Lung (tissue), 12 donors: ENCODE measurements around the gene C9orf50. TPM values are rescaled to one million over a fixed set of nuclear protein-coding genes. Genes with fewer than 3 reads are reported as not detected.
A peak's percentile ranks its signal among the peaks of the same experiment; 100 is the strongest.

Source experiments
- ATAC-seq: fragments of 200-7000 bp; cut with Tn5 transposase; one replicate; pipeline ENCODE4 v1.9.1; 2020; ENCODE audit warnings: moderate number of reproducible peaks; ENCODE audit not compliant: insufficient read depth, low FRiP score
- DNase-seq, 3 donors: peaks; one replicate each; pipeline ENCODE4 v3.0.0-alpha.2; 2013 to 2017
- H3K27ac ChIP-seq, 2 donors: one replicate each; pipeline ENCODE4 v1.5.1; 2013; ENCODE audit warnings: mild to moderate bottlenecking in 2 of 2, moderate library complexity in 2 of 2, control low read depth in 1 of 2, inconsistent platforms in 1 of 2, low read depth in 1 of 2, low read length in 1 of 2
- H3K27me3 ChIP-seq, 3 donors: one replicate each; pipeline ENCODE4 v1.5.1; 2013; ENCODE audit warnings: low read length in 2 of 3; ENCODE audit not compliant: control insufficient read depth in 3 of 3, insufficient read depth in 3 of 3
- H3K36me3 ChIP-seq, 4 donors: one replicate each; pipeline ENCODE4 v1.5.1; 2013; ENCODE audit warnings: low read length in 4 of 4, mild to moderate bottlenecking in 1 of 4, moderate library complexity in 1 of 4; ENCODE audit not compliant: control insufficient read depth in 4 of 4, insufficient read depth in 4 of 4
- H3K4me1 ChIP-seq, 5 donors: one replicate each; pipeline ENCODE4 v1.5.1; 2013; ENCODE audit warnings: low read length in 5 of 5, mild to moderate bottlenecking in 2 of 5, moderate library complexity in 1 of 5; ENCODE audit not compliant: control insufficient read depth in 5 of 5, insufficient read depth in 5 of 5
- H3K4me3 ChIP-seq: one replicate; pipeline ENCODE4 v1.5.1; 2013; ENCODE audit warnings: mild to moderate bottlenecking, control low read depth, moderate library complexity
- H3K9ac ChIP-seq, 2 donors: one replicate each; pipeline ENCODE4 v1.5.1; 2013; ENCODE audit warnings: low read length in 2 of 2, control low read depth in 1 of 2; ENCODE audit not compliant: insufficient read depth in 1 of 2
- H3K9me3 ChIP-seq, 4 donors: one replicate each; pipeline ENCODE4 v1.5.1; 2013; ENCODE audit warnings: low read length in 3 of 4, mild to moderate bottlenecking in 1 of 4, moderate library complexity in 1 of 4; ENCODE audit not compliant: control insufficient read depth in 4 of 4, insufficient read depth in 3 of 4
- WGBS, 2 donors: extraction: QIAGEN DNeasy Blood & Tissue Kit; methylation state at CpG; one replicate each; pipeline ENCODE4 v1.1.7; 2013; 5-methylcytosine and 5-hydroxymethylcytosine counted together
- polyA plus RNA-seq, 2 donors: library from polyadenylated mRNA; stranded (reverse); fragments of 200-250 nt; gene quantifications; one replicate each; pipeline ENCODE4 v1.2.1, GENCODE V29; 2013
- total RNA-seq, 2 donors: library from RNA; depleted of rRNA in 1 of 2; stranded (reverse); fragments of >200 nt in 1 of 2; gene quantifications; one replicate each; pipeline ENCODE4 v1.2.1, GENCODE V29; 2014 to 2021
- TF ChIP-seq, protein P1 (sequence below): IDR thresholded peaks from 2 replicates; pipeline ENCODE4 v1.5.1; 2012; ENCODE audit warnings: mild to moderate bottlenecking; ENCODE audit errors: control extremely low read depth, extremely low read depth
- donor health status: control.
- donor health status: control.
- donor health status: Bipolar disorder and iron deficiency.
- donor health status: healthy.
- donor health status: DM: yes; HTN: yes; CAD: no.

C9orf50 gene
- total and polyA plus RNA-seq, 4 donors = 0.15 to 0.28 TPM; not detected in 2

DNA sequence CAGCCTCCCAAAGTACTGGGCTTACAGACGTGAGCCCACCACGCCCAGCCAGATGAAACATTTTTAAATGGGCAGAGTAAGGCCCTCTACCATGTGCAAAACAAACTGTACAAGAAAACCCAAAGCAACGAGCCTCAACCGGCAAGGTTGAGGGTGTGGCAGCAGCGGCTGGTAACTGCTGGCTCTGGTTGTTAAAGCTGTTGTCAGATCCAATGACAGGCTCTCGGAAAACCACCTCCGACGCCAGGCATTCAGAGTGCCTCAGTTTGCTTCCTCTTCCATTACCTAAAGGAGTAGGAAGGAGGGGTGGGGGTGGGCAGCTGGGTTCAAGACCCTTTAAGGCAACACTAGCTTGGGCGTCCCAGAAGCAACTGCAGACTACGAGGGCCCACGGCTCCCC, 23.5 kb upstream of the C9orf50 start:
- Histone ChIP-seq H3K4me1 (peaks cover 5 to 23% (median 13%) of the 10 kb centered on the region in 5 donors), H3K36me3 (peaks cover 0 to under 1% (median 0%) of the 10 kb centered on the region in 4 donors), H3K9ac (no peak overlapping the region), H3K27me3 (no peaks in the 10 kb centered on the region), H3K4me3 (no peak overlapping the region), H3K9me3 (no peaks in the 10 kb centered on the region), H3K27ac (no peak overlapping the region)
- ATAC-seq (no peak), DNase-seq (no peak)
- 71 to 82% methylated on average over 11 of the region's 11 CpGs for WGBS, 2 donors
- TF ChIP-seq, protein P1, sequence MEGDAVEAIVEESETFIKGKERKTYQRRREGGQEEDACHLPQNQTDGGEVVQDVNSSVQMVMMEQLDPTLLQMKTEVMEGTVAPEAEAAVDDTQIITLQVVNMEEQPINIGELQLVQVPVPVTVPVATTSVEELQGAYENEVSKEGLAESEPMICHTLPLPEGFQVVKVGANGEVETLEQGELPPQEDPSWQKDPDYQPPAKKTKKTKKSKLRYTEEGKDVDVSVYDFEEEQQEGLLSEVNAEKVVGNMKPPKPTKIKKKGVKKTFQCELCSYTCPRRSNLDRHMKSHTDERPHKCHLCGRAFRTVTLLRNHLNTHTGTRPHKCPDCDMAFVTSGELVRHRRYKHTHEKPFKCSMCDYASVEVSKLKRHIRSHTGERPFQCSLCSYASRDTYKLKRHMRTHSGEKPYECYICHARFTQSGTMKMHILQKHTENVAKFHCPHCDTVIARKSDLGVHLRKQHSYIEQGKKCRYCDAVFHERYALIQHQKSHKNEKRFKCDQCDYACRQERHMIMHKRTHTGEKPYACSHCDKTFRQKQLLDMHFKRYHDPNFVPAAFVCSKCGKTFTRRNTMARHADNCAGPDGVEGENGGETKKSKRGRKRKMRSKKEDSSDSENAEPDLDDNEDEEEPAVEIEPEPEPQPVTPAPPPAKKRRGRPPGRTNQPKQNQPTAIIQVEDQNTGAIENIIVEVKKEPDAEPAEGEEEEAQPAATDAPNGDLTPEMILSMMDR = no peak

DNA sequence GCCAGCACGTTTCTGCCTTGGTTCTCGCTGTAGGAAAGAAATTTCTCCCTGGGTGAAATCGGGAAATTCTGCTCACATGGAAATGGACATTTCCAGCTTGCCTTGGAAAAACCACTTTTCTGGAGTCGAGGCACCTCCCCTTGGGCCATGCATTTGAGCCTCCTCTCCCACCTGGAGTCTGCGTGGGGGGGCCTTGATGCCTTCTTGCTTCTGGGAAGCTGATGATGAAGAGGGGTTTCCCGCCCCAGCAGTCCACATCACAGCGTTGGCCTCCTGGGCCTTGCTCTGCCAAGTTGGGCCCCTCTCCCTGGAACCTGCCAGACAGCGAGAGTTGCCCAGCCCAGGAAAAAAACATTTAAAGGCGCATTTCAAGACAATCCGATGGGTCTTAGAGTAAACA, 22.8 kb upstream of the C9orf50 start:
- H3K27ac ChIP-seq = no peak overlapping the region
- ATAC-seq = no peak
- peaks cover 5 to 23% (median 13%) of the 10 kb centered on the region in 5 donors for H3K4me1 ChIP-seq
- H3K9me3 ChIP-seq = no peaks in the 10 kb centered on the region
- TF ChIP-seq, protein P1 = no peak
- H3K4me3 ChIP-seq = no peak overlapping the region
- no peaks in the 10 kb centered on the region for H3K27me3 ChIP-seq
- DNase-seq = no peak
- H3K36me3 ChIP-seq = peaks cover 0 to 6% (median 5%) of the 10 kb centered on the region in 4 donors
- H3K9ac ChIP-seq = no peak overlapping the region
- WGBS, 2 donors = 89 to 90% methylated on average over 10 of the region's 10 CpGs

DNA sequence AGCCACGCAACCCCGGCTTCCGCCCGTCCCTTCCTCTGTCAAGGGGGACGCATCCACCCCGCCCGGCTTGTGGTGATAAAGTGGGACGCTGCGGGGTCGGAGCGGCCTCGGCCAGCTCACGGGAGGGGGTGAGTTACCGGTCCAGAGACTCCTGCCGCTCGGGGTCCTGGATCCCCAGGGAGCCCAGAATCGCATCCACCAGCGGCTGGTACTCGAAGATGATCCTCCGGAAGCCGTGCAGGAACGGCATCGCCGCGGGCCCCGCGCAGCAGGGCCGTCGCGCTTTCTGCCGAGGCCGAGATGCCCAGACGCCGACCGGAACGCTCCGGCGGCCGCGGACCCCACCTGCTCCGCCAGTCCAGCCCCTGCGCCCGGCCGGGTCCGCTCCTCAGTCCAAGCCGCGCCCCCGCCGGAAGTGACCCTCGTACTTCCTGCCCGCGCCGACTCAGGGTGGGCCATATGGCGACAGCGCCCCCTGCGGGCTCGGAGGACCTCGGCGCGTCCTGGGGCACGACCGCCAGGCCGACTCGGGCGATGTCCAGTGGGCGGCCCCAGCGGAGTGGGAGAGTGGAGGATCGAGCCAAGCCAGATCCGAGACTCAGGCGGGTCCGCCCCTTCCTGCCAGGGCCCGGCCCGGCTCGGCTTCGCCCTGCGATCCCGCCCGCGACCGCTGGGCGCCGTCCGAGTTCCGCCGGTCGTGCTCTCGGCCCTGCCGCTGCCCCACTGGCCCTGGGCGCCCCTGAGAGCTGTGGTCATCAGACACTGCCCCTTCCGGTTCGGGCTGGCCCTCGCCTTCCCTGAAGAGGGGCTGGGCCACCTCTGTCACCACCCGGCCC, 21.1 kb upstream of the C9orf50 start, which contains the start of gene ASB6:
ASB6 (minus strand) TSS at position 402 of the 836 bp plus-strand sequence; CDS start at position 250, 152 bp downstream.
- WGBS, 2 donors = 0 to 1% methylated on average over 71 to 93 of the region's 93 CpGs
- H3K36me3 ChIP-seq = peaks cover 4 to 23% (median 17%) of the 10 kb centered on the region in 4 donors

More for the DNA sequence above, 21.1 kb upstream of the C9orf50 start, which contains the start of gene ASB6:
- peak within 1 kb of the TSS; percentile 39 to 92 for H3K27ac ChIP-seq
- TF ChIP-seq, protein P1 = peak; percentile 96
- DNase-seq (peak; percentile 98 to 99 (median 99)), ATAC-seq (peak; percentile 96)
- peaks cover 5 to 20% (median 12%) of the 10 kb centered on the region in 5 donors for H3K4me1 ChIP-seq
- H3K9me3 ChIP-seq = no peaks in the 10 kb centered on the region
- H3K9ac ChIP-seq = peak within 1 kb of the TSS in 1 of 2 donors; percentile 75
- no peaks in the 10 kb centered on the region for H3K27me3 ChIP-seq
- H3K4me3 ChIP-seq = peak within 1 kb of the TSS; percentile 90
